GM12864 (cell line): ENCODE results near the gene SLC37A2.
"Not testable (repeated sequence)": the region's sequence is repeated elsewhere in the genome, so short reads cannot be mapped to it uniquely, and the experiment has no call there.

Experiments
- DNase-seq: peaks from one replicate; pipeline ENCODE4 v3.0.0-alpha.2; 2011; ENCODE audit warnings: low read depth
- H3K4me3 ChIP-seq: 2 replicates; pipeline ENCODE4 v1.5.1; 2011; ENCODE audit warnings: mild to moderate bottlenecking, low read depth, low read length, control low read depth
- TF ChIP-seq, protein P1 (sequence below): IDR thresholded peaks from 2 replicates; pipeline ENCODE4 v1.5.1; 2011; ENCODE audit warnings: low read depth, mild to moderate bottlenecking, moderate library complexity, low read length, control low read depth, inconsistent platforms; ENCODE audit errors: missing control alignments

SLC37A2 gene

DNA sequence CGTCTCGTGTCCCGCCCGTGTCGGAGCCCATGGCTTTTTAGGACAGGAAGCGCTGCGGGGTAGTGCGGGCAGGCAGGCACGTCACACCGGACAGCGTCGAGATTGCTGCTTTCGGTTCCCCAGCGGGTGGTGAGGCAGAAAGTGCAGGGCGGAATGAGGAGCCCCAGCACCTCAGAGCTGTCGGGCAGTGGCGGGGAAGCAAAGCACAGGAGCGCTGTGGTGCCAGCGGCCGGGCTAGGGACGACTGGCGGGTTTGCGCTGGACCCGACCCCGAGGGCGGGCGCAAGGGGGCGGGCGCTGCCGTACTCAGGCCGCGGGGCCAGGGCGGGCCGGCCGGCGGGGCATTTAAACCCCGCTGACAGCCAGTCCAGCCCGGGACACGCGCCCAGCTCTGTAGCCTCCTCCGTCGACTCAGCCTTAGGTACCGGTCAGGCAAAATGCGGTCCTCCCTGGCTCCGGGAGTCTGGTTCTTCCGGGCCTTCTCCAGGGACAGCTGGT lies at the start of gene SLC37A2:
Gene SLC37A2 (plus strand): TSS at position 375 of the 498 bp plus-strand sequence. CDS start 63 bp downstream, at position 438.
- TF ChIP-seq, protein P1, sequence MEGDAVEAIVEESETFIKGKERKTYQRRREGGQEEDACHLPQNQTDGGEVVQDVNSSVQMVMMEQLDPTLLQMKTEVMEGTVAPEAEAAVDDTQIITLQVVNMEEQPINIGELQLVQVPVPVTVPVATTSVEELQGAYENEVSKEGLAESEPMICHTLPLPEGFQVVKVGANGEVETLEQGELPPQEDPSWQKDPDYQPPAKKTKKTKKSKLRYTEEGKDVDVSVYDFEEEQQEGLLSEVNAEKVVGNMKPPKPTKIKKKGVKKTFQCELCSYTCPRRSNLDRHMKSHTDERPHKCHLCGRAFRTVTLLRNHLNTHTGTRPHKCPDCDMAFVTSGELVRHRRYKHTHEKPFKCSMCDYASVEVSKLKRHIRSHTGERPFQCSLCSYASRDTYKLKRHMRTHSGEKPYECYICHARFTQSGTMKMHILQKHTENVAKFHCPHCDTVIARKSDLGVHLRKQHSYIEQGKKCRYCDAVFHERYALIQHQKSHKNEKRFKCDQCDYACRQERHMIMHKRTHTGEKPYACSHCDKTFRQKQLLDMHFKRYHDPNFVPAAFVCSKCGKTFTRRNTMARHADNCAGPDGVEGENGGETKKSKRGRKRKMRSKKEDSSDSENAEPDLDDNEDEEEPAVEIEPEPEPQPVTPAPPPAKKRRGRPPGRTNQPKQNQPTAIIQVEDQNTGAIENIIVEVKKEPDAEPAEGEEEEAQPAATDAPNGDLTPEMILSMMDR, result peak; percentile 3
- peak; percentile 54 for DNase-seq
- H3K4me3 ChIP-seq, result peak within 1 kb of the TSS; percentile 56

GRCh38 chr11:125016413-125016812 lies 46.7 kb upstream of the SLC37A2 start:
- DNase-seq, result no peak
- TF ChIP-seq, protein P1, result no peak

GRCh38 chr11:125020342-125020741 lies 42.8 kb upstream of the SLC37A2 start:
- no peak overlapping the region for H3K4me3 ChIP-seq
- TF ChIP-seq, protein P1, result no peak
- DNase-seq, result no peak

More at GRCh38 chr11:125016413-125016812, 46.7 kb upstream of the SLC37A2 start:
- no peak overlapping the region for H3K4me3 ChIP-seq

DNA sequence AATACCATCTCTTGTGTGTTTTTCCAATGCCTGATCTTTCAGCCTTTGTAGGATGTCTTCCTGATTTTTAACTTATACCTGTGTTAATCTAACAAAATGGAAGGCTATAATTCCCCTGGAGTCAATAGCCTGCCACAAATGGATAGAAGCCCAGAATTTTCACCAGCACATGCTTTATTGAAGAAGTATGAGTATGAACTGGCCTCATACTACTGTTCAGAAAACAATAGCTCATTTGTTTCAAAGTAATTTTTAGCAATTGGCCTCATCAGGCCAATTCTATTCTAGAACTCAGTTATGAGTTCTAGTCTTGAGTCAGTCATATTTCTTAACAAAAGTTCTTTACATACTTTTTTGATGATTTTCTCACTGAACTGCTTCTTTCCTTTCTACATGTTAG lies 40.6 kb upstream of the SLC37A2 start:
- no peak for DNase-seq
- TF ChIP-seq, protein P1, result no peak
- H3K4me3 ChIP-seq, result no peak overlapping the region

- TF ChIP-seq, protein P1, result no peak
- H3K4me3 ChIP-seq, result no peak overlapping the region
- no peak for DNase-seq
Measured at GRCh38 chr11:125025968-125026367, 37.1 kb upstream of the SLC37A2 start.

DNA sequence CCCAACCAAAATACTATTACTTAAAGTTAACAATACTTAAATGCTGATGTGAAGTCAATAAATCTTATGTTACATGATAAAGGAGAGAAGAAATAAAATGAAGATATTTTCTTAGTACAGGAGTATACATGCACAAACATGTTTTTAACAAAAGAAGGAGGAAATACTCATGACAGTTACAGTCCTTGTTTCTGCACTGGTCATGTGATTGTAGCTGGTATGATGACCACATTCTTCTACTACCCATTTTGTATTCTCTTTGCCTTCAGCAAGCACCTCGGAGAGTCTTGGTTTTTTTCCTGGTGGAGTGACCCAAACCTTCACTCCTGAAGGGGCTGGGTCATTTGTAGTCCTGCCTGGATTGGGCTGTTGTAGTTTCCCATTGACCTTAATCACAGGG lies 33.7 kb upstream of the SLC37A2 start:
- H3K4me3 ChIP-seq, DNase-seq: not testable (repeated sequence)

DNA sequence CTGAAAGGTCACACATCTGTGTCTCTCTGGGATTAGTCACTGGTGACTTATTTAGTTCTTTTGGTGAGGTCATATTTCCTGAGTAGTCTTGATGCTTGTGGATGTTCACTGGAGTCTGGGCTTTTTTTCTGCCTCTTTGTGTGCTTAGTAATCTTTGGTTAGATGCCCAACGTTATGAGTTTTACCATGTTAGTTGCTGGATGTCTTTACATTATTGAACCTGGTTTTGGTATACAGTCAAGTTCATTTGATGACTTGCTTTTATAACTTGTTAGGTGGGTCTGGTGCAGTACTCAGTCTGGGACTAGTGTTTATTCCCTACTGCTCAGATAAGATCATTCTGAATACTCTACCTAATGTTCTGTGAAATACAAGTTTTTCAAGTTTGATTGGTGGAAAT lies 26.2 kb upstream of the SLC37A2 start:
- TF ChIP-seq, protein P1, result no peak
- no peak for DNase-seq
- H3K4me3 ChIP-seq, result no peak overlapping the region
